Trophoblast cell (in vitro differentiated cells and primary cell): Measurements from ENCODE around the gene C11orf87. TPM values are rescaled to one million over a fixed set of nuclear protein-coding genes. Genes with fewer than 3 reads are reported as not detected.

Experiments
- DNase-seq, 2 donors: peaks; one replicate each; pipeline ENCODE4 v3.0.0-alpha.2; 2016
- H2AFZ ChIP-seq: 2 replicates; pipeline ENCODE4 v1.6.1; 2013; ENCODE audit warnings: low read length, moderate library complexity, mild to moderate bottlenecking; ENCODE audit not compliant: insufficient read depth, poor library complexity
- H2AK5ac ChIP-seq: 2 replicates; pipeline ENCODE4 v1.6.1; 2013; ENCODE audit warnings: mild to moderate bottlenecking, low read length
- H2BK120ac ChIP-seq: 2 replicates; pipeline ENCODE4 v1.6.1; 2013; ENCODE audit warnings: low read length, mild to moderate bottlenecking, moderate library complexity; ENCODE audit not compliant: insufficient read depth, poor library complexity
- H2BK12ac ChIP-seq: 2 replicates; pipeline ENCODE4 v1.6.1; 2013; ENCODE audit warnings: mild to moderate bottlenecking, low read length, moderate library complexity
- H2BK5ac ChIP-seq: 2 replicates; pipeline ENCODE4 v1.6.1; 2013; ENCODE audit warnings: low read length, low read depth, moderate library complexity, mild to moderate bottlenecking; ENCODE audit not compliant: poor library complexity
- H3K14ac ChIP-seq: 2 replicates; pipeline ENCODE4 v1.6.1; 2013; ENCODE audit warnings: mild to moderate bottlenecking, low read length
- H3K18ac ChIP-seq: 2 replicates; pipeline ENCODE4 v1.6.1; 2013; ENCODE audit warnings: mild to moderate bottlenecking, low read length
- H3K23ac ChIP-seq: 2 replicates; pipeline ENCODE4 v1.6.1; 2013; ENCODE audit warnings: low read length
- H3K27ac ChIP-seq: 2 replicates; pipeline ENCODE4 v1.5.1; 2013; ENCODE audit warnings: low read depth, mild to moderate bottlenecking, inconsistent platforms, low read length, moderate library complexity
- H3K27me3 ChIP-seq: 2 replicates; pipeline ENCODE4 v1.6.1; 2013; ENCODE audit warnings: inconsistent platforms, mild to moderate bottlenecking, low read length, moderate library complexity; ENCODE audit not compliant: insufficient read depth
- H3K36me3 ChIP-seq, 2 experiments: 1 replicate in 1 of 2; 2 replicates in 1 of 2; pipeline ENCODE4 v1.6.1; 2013; ENCODE audit warnings: low read length in 2 of 2, mild to moderate bottlenecking in 2 of 2, moderate library complexity in 1 of 2; ENCODE audit not compliant: insufficient read depth in 2 of 2, control insufficient read depth in 1 of 2
- H3K4ac ChIP-seq: 2 replicates; pipeline ENCODE4 v1.6.1; 2013; ENCODE audit warnings: low read depth, mild to moderate bottlenecking, low read length, moderate library complexity
- H3K4me1 ChIP-seq, 2 experiments: 1 replicate in 1 of 2; 2 replicates in 1 of 2; pipeline ENCODE4 v1.6.1; 2013; ENCODE audit warnings: low read length in 2 of 2, mild to moderate bottlenecking in 2 of 2, moderate library complexity in 1 of 2; ENCODE audit not compliant: insufficient read depth in 2 of 2, control insufficient read depth in 1 of 2
- H3K4me2 ChIP-seq: 2 replicates; pipeline ENCODE4 v1.6.1; 2013; ENCODE audit warnings: inconsistent platforms, mild to moderate bottlenecking, low read length, moderate library complexity
- H3K4me3 ChIP-seq: 2 replicates; pipeline ENCODE4 v1.5.1; 2013; ENCODE audit warnings: mild to moderate bottlenecking, low read depth, low read length, inconsistent platforms
- H3K79me1 ChIP-seq: one replicate; pipeline ENCODE4 v1.6.1; 2013; ENCODE audit warnings: low read length
- H3K79me2 ChIP-seq: 2 replicates; pipeline ENCODE4 v1.6.1; 2013; ENCODE audit warnings: low read length, mild to moderate bottlenecking; ENCODE audit not compliant: control insufficient read depth, insufficient read depth, poor library complexity
- H3K9ac ChIP-seq: 2 replicates; pipeline ENCODE4 v1.6.1; 2013; ENCODE audit warnings: mild to moderate bottlenecking, low read length
- H3K9me3 ChIP-seq: 2 replicates; pipeline ENCODE4 v1.6.1; 2013; ENCODE audit warnings: low read depth, mild to moderate bottlenecking, control low read depth, inconsistent platforms, low read length; ENCODE audit not compliant: insufficient read depth
- H4K12ac ChIP-seq: 2 replicates; pipeline ENCODE4 v1.6.1; 2013; ENCODE audit warnings: low read depth, mild to moderate bottlenecking, low read length, moderate library complexity
- H4K8ac ChIP-seq: 2 replicates; pipeline ENCODE4 v1.6.1; 2013; ENCODE audit warnings: low read depth, mild to moderate bottlenecking, low read length, moderate library complexity
- H4K91ac ChIP-seq: one replicate; pipeline ENCODE4 v1.6.1; 2013; ENCODE audit warnings: low read depth, mild to moderate bottlenecking, low read length, moderate library complexity
- WGBS: extraction: QIAGEN DNeasy Blood & Tissue Kit; methylation state at CpG from one replicate; pipeline ENCODE4 v1.1.7; 2013; ENCODE audit warnings: missing lambda C conversion rate; ENCODE audit not compliant: insufficient read length, insufficient coverage; ENCODE audit errors: extremely low coverage; 5-methylcytosine and 5-hydroxymethylcytosine counted together
- polyA plus RNA-seq: library from polyadenylated mRNA; stranded (reverse); fragments of 200-250 nt; gene quantifications from 2 replicates; pipeline ENCODE4 v1.2.3, GENCODE V29; 2013

The C11orf87 gene
- polyA plus RNA-seq, result under 0.01 TPM in 1 of 2 replicates, not detected in the other

DNA sequence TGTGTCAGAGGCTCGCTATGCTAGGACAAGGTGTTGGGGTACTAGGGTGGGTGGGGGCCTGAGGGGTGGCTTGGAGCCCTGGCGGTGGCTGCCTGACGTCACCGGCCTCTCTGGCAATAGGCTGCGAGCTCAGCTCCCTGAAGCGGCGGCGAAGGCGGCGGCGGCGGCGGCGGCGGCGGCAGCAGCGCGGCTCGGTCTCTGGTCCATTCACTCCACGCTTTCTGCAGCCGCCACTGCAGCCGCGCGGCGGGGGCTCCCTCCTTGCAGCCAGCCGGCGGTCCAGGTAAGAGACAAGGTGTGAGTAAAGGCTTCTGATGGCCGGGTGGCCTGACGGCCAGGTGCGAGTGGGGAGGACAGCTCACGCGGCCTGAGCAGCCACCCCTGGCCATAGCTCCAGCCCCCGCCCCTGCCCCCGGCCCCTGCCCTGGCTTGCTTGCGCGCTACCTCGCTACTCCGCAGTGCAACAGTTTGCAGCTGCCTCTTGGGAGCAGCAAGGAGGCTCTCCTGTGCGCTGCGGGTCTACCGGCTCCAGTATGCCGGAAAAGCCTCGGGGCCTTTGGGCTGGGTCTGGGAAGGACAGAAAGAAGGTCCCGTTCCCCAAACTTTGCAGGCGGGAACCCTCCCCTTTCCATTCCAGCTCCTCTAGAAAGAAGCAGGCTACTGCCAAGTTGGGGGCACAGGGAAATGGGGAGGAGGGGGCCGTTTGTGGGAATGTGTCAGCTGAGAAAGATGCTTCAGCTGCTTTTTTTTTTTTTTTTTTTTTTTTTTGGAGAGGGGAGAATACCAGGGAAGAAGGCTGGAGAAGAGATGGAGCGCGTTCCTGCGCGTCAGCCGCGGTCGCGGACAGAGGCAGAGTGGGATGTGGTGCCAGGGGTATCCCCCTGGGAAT, at the start of gene C11orf87:
TSS of gene C11orf87 (plus strand) at position 210 of the 889 bp plus-strand sequence. CDS start 1,444 bp downstream, outside the sequence.
- Histone ChIP-seq H3K36me3 (no peaks in the 10 kb centered on the region), H4K91ac (no peak within 1 kb of the TSS), H3K79me1 (no peaks in the 10 kb centered on the region), H3K27me3 (peaks cover 32% of the 10 kb centered on the region), H3K14ac (no peak within 1 kb of the TSS), H3K27ac (no peak within 1 kb of the TSS), H2BK12ac (no peak within 1 kb of the TSS), H2AFZ (peak within 1 kb of the TSS; percentile 52), H2BK5ac (no peak within 1 kb of the TSS), H3K9me3 (peaks cover 2% of the 10 kb centered on the region), H4K8ac (no peak within 1 kb of the TSS), H3K23ac (no peak within 1 kb of the TSS), H3K4me2 (peak within 1 kb of the TSS; percentile 61), H3K79me2 (no peaks in the 10 kb centered on the region), H4K12ac (no peak within 1 kb of the TSS), H3K18ac (no peak within 1 kb of the TSS), H3K4ac (no peak within 1 kb of the TSS), H3K4me3 (no peak within 1 kb of the TSS), H2BK120ac (no peak within 1 kb of the TSS), H3K4me1 (peaks cover 2 to 6% of the 10 kb centered on the region in 2 experiments), H2AK5ac (no peak within 1 kb of the TSS), H3K9ac (no peak within 1 kb of the TSS)
- WGBS, result no CpG with 5 or more reads among the region's 54 CpGs
- DNase-seq, result peak in 1 of 2 donors; percentile 24

DNA sequence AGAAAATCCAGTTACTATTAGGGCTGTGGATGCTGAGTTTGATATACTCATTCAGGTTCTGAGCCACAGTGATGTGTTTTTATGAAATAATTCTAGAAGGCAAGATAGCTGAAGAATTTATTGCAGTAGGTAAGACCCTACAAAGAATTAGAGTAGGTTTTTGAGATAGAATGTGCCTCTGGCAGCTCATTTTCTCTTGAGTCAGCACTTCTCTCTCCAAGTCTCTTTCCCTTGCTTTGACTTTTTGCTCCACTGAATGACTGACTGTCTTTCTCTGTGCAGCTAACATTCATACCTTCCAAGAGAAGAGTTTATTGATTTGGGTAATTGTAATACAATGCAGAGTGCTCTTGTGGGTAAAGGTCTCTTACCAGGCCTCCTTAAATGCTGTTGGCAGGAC, 48.0 kb upstream of the C11orf87 start:
- no peaks in the 10 kb centered on the region for H3K27me3 ChIP-seq
- no peak overlapping the region for H3K27ac ChIP-seq
- no peak overlapping the region for H3K4me3 ChIP-seq
- H3K9ac ChIP-seq, result no peak overlapping the region
- H2BK120ac ChIP-seq, result no peak overlapping the region
- DNase-seq, result no peak
- no peak overlapping the region for H3K4ac ChIP-seq
- no peak overlapping the region for H2AK5ac ChIP-seq
- H3K4me1 ChIP-seq, result no peaks in the 10 kb centered on the region
- H3K9me3 ChIP-seq, result no peaks in the 10 kb centered on the region
- no peaks in the 10 kb centered on the region for H3K36me3 ChIP-seq
- H4K12ac ChIP-seq, result no peak overlapping the region
- no peak overlapping the region for H3K14ac ChIP-seq
- no peak overlapping the region for H2AFZ ChIP-seq
- no peak overlapping the region for H2BK12ac ChIP-seq
- no peak overlapping the region for H3K18ac ChIP-seq
- H4K91ac ChIP-seq, result no peak overlapping the region
- H3K79me2 ChIP-seq, result no peaks in the 10 kb centered on the region
- no peaks in the 10 kb centered on the region for H3K79me1 ChIP-seq
- H3K23ac ChIP-seq, result no peak overlapping the region
- no peak overlapping the region for H4K8ac ChIP-seq
- H2BK5ac ChIP-seq, result no peak overlapping the region
- H3K4me2 ChIP-seq, result no peak overlapping the region

DNA sequence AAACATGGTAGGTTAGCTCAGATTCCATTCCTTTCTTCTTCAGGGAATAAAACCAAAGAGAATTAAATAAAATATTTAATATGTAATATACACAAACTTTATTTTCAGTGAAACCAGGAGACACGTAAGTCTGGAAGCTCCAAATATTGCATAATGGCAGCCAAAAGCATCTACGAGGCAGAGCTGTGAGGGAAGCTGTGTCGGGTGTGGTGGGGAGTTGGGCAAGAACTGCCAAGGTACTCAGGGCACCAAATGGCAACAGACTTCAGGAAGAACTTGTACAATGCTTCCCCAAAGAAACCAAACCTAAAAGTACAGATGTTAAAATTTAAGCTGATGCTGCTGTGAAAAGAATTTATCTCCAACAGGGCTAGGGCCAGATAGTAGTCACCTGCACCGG, 47.5 kb upstream of the C11orf87 start:
- H3K4me3 ChIP-seq, result no peak overlapping the region
- H2BK12ac ChIP-seq, result no peak overlapping the region
- H4K8ac ChIP-seq, result no peak overlapping the region
- no peak overlapping the region for H3K14ac ChIP-seq
- H2AK5ac ChIP-seq, result no peak overlapping the region
- no peak overlapping the region for H3K18ac ChIP-seq
- no peak overlapping the region for H2BK120ac ChIP-seq
- H3K9ac ChIP-seq, result no peak overlapping the region
- no peaks in the 10 kb centered on the region for H3K4me1 ChIP-seq
- no peak overlapping the region for H3K27ac ChIP-seq
- H3K79me1 ChIP-seq, result no peaks in the 10 kb centered on the region
- H3K4ac ChIP-seq, result no peak overlapping the region
- no CpG with 5 or more reads among the region's 4 CpGs for WGBS
- H2BK5ac ChIP-seq, result no peak overlapping the region
- H3K9me3 ChIP-seq, result no peaks in the 10 kb centered on the region
- no peak overlapping the region for H3K23ac ChIP-seq
- H3K4me2 ChIP-seq, result no peak overlapping the region
- no peak for DNase-seq
- no peaks in the 10 kb centered on the region for H3K36me3 ChIP-seq
- H2AFZ ChIP-seq, result no peak overlapping the region
- no peaks in the 10 kb centered on the region for H3K27me3 ChIP-seq
- no peak overlapping the region for H4K91ac ChIP-seq
- no peak overlapping the region for H4K12ac ChIP-seq
- H3K79me2 ChIP-seq, result no peaks in the 10 kb centered on the region

DNA sequence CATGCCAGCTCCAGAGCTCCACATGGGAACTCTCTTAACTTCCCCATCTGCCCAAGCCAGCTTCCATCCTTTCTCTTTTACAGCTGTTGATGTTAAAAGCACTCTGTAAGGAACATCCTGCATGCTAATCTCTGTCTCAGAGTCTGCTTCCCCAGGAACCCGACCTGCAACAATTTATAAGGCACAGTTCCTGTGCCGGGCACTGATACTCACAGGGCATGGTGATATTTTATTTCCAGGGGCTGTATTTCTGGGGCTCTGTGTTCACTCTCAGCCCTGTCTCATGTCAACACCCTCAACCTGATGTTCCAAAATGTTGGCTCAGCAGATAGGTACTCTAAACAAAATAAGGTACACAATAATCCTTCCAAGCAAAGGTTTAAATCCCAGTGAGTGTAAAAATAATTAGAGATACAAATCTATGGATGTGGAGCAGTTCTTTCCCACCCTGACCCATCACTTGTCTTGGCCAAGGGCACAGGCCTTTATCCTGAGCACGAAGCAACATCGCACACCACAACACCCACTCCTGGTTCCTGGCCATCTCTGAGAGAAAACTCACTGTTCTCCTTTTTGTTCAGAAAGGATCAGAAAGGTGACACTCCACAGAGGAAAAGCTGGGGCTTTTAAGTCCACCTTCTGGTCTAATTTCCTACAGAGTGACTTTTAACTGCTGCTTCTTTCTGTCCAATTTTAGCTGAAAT, 44.8 kb upstream of the C11orf87 start:
- Histone ChIP-seq H3K23ac (no peak overlapping the region), H3K27me3 (no peaks in the 10 kb centered on the region), H3K4me1 (no peaks in the 10 kb centered on the region), H4K91ac (no peak overlapping the region), H2BK120ac (no peak overlapping the region), H3K9me3 (no peaks in the 10 kb centered on the region), H4K8ac (no peak overlapping the region), H2AK5ac (no peak overlapping the region), H2BK5ac (no peak overlapping the region), H3K4ac (no peak overlapping the region), H3K14ac (no peak overlapping the region), H2AFZ (no peak overlapping the region), H4K12ac (no peak overlapping the region), H3K4me2 (no peak overlapping the region), H2BK12ac (no peak overlapping the region), H3K79me2 (no peaks in the 10 kb centered on the region), H3K27ac (no peak overlapping the region), H3K36me3 (no peaks in the 10 kb centered on the region), H3K4me3 (no peak overlapping the region), H3K79me1 (no peaks in the 10 kb centered on the region), H3K9ac (no peak overlapping the region), H3K18ac (no peak overlapping the region)
- no CpG with 5 or more reads among the region's 4 CpGs for WGBS
- DNase-seq, result no peak
